ENCODE results near the gene SMNDC1.

The SMNDC1 gene

GRCh38 chr10:110267276-110267675, 37.4 kb downstream of the SMNDC1 start:
- H3K4me1 ChIP-seq (ENCODE audit: insufficient read depth, low read length, poor library complexity, severe bottlenecking), result peaks cover 22% of the 10 kb centered on the region
- TF ChIP-seq CTCF (conservative IDR thresholded peaks at IDR 0.05; ENCODE audit: low read length) (no peak), EZH2phosphoT487 (IDR thresholded peaks at IDR 0.05; ENCODE audit: borderline replicate concordance) (no peak)

GRCh38 chr10:110265573-110266193, 39.0 kb downstream of the SMNDC1 start:
- Histone ChIP-seq H3K9ac (ENCODE audit: low read depth, low read length, poor library complexity, severe bottlenecking) (no peak overlapping the region), H3K4me1 (ENCODE audit: insufficient read depth, low read length, poor library complexity, severe bottlenecking) (peaks cover 22% of the 10 kb centered on the region), H3K36me3 (ENCODE audit: insufficient read depth, low read length) (peaks cover 4% of the 10 kb centered on the region; the same call in 1 of the 2 replicates), H3F3A (ENCODE audit: low read depth) (no peaks in the 10 kb centered on the region; the same call in 1 of the 2 replicates), H3K9me3 (ENCODE audit: insufficient read depth, low read depth, low read length) (no peaks in the 10 kb centered on the region), H3K4me2 (ENCODE audit: low read depth, low read length, poor library complexity, severe bottlenecking) (no peak overlapping the region), H3K27me3 (ENCODE audit: insufficient read depth, low read length, poor library complexity, severe bottlenecking) (no peaks in the 10 kb centered on the region), H2AFZ (ENCODE audit: low read length) (no peak overlapping the region), H3K4me3 (ENCODE audit: low read length, poor library complexity, severe bottlenecking) (no peak overlapping the region), H4K20me1 (ENCODE audit: insufficient read depth, low read length, poor library complexity, severe bottlenecking) (no peaks in the 10 kb centered on the region), H3K79me2 (ENCODE audit: insufficient read depth, low read length) (peaks cover 11% of the 10 kb centered on the region; the same call in 1 of the 2 replicates), H3K9me2 (replicated peaks; ENCODE audit: low read depth, low read length) (no peaks in the 10 kb centered on the region)
- TF ChIP-seq CTCF (conservative IDR thresholded peaks at IDR 0.05; ENCODE audit: low read length), result no peak
- TF ChIP-seq EZH2phosphoT487 (IDR thresholded peaks at IDR 0.05; ENCODE audit: borderline replicate concordance), result no peak

More at GRCh38 chr10:110267276-110267675, 37.4 kb downstream of the SMNDC1 start:
- no peaks in the 10 kb centered on the region for H3K27me3 ChIP-seq (ENCODE audit: insufficient read depth, low read length, poor library complexity, severe bottlenecking)
- H4K20me1 ChIP-seq (ENCODE audit: insufficient read depth, low read length, poor library complexity, severe bottlenecking), result no peaks in the 10 kb centered on the region
- no peaks in the 10 kb centered on the region for H3K9me3 ChIP-seq (ENCODE audit: insufficient read depth, low read depth, low read length)
- H3K9me2 ChIP-seq (replicated peaks; ENCODE audit: low read depth, low read length), result no peaks in the 10 kb centered on the region
- H3K4me3 ChIP-seq (ENCODE audit: low read length, poor library complexity, severe bottlenecking), result no peak overlapping the region
- no peaks in the 10 kb centered on the region for H3K36me3 ChIP-seq (ENCODE audit: insufficient read depth, low read length)
- no peaks in the 10 kb centered on the region; the same call in 1 of the 2 replicates for H3F3A ChIP-seq (ENCODE audit: low read depth)
- H2AFZ ChIP-seq (ENCODE audit: low read length), result no peak overlapping the region
- no peak overlapping the region for H3K4me2 ChIP-seq (ENCODE audit: low read depth, low read length, poor library complexity, severe bottlenecking)
- H3K79me2 ChIP-seq (ENCODE audit: insufficient read depth, low read length), result peaks cover 8% of the 10 kb centered on the region; the same call in 1 of the 2 replicates
- H3K9ac ChIP-seq (ENCODE audit: low read depth, low read length, poor library complexity, severe bottlenecking), result peak overlapping the region; percentile 3

GRCh38 chr10:110263164-110263563, 41.6 kb downstream of the SMNDC1 start:
- Histone ChIP-seq H3F3A (ENCODE audit: low read depth) (no peaks in the 10 kb centered on the region; the same call in 1 of the 2 replicates), H3K9ac (ENCODE audit: low read depth, low read length, poor library complexity, severe bottlenecking) (no peak overlapping the region), H2AFZ (ENCODE audit: low read length) (no peak overlapping the region), H3K27me3 (ENCODE audit: insufficient read depth, low read length, poor library complexity, severe bottlenecking) (no peaks in the 10 kb centered on the region), H3K4me1 (ENCODE audit: insufficient read depth, low read length, poor library complexity, severe bottlenecking) (peaks cover 4% of the 10 kb centered on the region), H3K9me3 (ENCODE audit: insufficient read depth, low read depth, low read length) (no peaks in the 10 kb centered on the region), H4K20me1 (ENCODE audit: insufficient read depth, low read length, poor library complexity, severe bottlenecking) (no peaks in the 10 kb centered on the region), H3K36me3 (ENCODE audit: insufficient read depth, low read length) (peaks cover 4% of the 10 kb centered on the region; the same call in 1 of the 2 replicates), H3K4me3 (ENCODE audit: low read length, poor library complexity, severe bottlenecking) (no peak overlapping the region), H3K9me2 (replicated peaks; ENCODE audit: low read depth, low read length) (no peaks in the 10 kb centered on the region), H3K79me2 (ENCODE audit: insufficient read depth, low read length) (peaks cover 4% of the 10 kb centered on the region; the same call in 1 of the 2 replicates), H3K4me2 (ENCODE audit: low read depth, low read length, poor library complexity, severe bottlenecking) (no peak overlapping the region)
- TF ChIP-seq EZH2phosphoT487 (IDR thresholded peaks at IDR 0.05; ENCODE audit: borderline replicate concordance), result no peak
- no peak for TF ChIP-seq CTCF (conservative IDR thresholded peaks at IDR 0.05; ENCODE audit: low read length)

Data from Loucy (cell line).